Skeletal muscle tissue (tissue), 4 donors: Measurements from ENCODE around the gene TIAM2. TPM values are rescaled to one million over a fixed set of nuclear protein-coding genes. Genes with fewer than 3 reads are reported as not detected.

Experiments used
- H3K27ac ChIP-seq: one replicate; pipeline ENCODE4 v1.7.0; 2013; ENCODE audit warnings: mild to moderate bottlenecking, low read depth, low read length, inconsistent platforms
- H3K27me3 ChIP-seq, 3 donors: one replicate each; pipeline ENCODE4 v1.7.0; 2013; ENCODE audit warnings: low read length in 3 of 3; ENCODE audit not compliant: control insufficient read depth in 3 of 3, insufficient read depth in 3 of 3
- H3K36me3 ChIP-seq, 3 donors: one replicate each; pipeline ENCODE4 v1.7.0; 2013; ENCODE audit warnings: low read length in 3 of 3; ENCODE audit not compliant: control insufficient read depth in 3 of 3, insufficient read depth in 3 of 3
- H3K4me1 ChIP-seq, 3 donors: one replicate each; pipeline ENCODE4 v1.7.0; 2013; ENCODE audit warnings: low read length in 3 of 3, mild to moderate bottlenecking in 3 of 3; ENCODE audit not compliant: control insufficient read depth in 3 of 3, insufficient read depth in 3 of 3
- H3K4me3 ChIP-seq, 3 donors: one replicate each; pipeline ENCODE4 v1.7.0; 2013; ENCODE audit warnings: low read length in 3 of 3
- H3K9ac ChIP-seq, 3 donors: one replicate each; pipeline ENCODE4 v1.7.0; 2013; ENCODE audit warnings: low read length in 3 of 3, mild to moderate bottlenecking in 3 of 3, moderate library complexity in 2 of 3, low read depth in 1 of 3
- H3K9me3 ChIP-seq, 3 donors: one replicate each; pipeline ENCODE4 v1.7.0; 2013; ENCODE audit warnings: low read length in 3 of 3; ENCODE audit not compliant: control insufficient read depth in 3 of 3
- total RNA-seq: library from RNA; depleted of rRNA; stranded (reverse); fragments of >200 nt; gene quantifications from one replicate; pipeline ENCODE4 v1.2.3, GENCODE V29; 2014
- donor health status: Osteomylitis.

Gene TIAM2
- total RNA-seq, 1 donor from 2014 or later: 22.4 TPM

DNA sequence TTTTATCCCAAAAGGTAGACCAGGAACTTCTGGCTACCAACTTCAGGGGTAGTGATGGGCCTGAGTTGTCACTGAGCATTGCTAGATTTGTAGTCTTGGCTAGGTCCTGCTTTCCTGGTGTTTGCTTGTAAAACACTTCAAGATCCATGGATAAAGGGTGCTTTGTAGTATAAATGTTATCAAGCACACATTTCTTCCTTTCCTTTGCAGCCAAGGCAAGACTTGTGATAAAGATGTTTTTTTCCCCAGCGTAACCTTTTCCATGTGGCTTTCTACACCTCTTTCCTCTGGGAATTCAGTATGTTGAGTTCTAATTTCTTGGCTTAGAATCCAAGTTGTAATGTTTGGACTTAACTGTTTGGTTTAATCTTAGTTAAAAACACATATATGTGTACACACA, 145.9 kb downstream of the TIAM2 start:
- Histone ChIP-seq H3K4me3 (no peak overlapping the region), H3K36me3 (peaks cover 0 to 4% (median 0%) of the 10 kb centered on the region in 3 donors), H3K27ac (no peak overlapping the region), H3K9me3 (no peaks in the 10 kb centered on the region), H3K4me1 (peaks cover 14 to 23% (median 16%) of the 10 kb centered on the region in 3 donors), H3K9ac (no peak overlapping the region), H3K27me3 (no peaks in the 10 kb centered on the region)

DNA sequence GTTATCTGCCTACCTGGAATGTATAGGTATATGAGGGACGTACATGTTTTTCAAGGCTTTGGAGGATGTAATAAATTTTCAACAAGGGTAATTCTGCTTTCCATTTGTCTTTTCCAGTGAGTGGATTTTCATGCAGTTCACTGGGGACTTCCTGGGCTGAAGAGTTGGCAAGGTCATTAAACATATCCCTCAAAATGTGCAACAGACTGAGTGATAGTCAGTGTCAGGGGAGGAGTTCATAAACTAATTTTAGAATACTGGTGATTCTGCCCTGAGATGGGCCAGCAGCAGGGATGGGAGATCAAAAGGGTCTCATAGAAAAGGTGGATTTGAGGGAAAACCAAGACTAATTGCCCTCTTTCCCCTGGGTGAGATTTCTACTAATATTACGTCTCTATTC, 146.4 kb downstream of the TIAM2 start:
- Histone ChIP-seq H3K9ac (no peak overlapping the region), H3K9me3 (no peaks in the 10 kb centered on the region), H3K36me3 (peaks cover 0 to 4% (median 0%) of the 10 kb centered on the region in 3 donors), H3K4me3 (no peak overlapping the region), H3K4me1 (peaks cover 14 to 23% (median 16%) of the 10 kb centered on the region in 3 donors), H3K27me3 (no peaks in the 10 kb centered on the region), H3K27ac (peak overlapping the region; percentile 46)

DNA sequence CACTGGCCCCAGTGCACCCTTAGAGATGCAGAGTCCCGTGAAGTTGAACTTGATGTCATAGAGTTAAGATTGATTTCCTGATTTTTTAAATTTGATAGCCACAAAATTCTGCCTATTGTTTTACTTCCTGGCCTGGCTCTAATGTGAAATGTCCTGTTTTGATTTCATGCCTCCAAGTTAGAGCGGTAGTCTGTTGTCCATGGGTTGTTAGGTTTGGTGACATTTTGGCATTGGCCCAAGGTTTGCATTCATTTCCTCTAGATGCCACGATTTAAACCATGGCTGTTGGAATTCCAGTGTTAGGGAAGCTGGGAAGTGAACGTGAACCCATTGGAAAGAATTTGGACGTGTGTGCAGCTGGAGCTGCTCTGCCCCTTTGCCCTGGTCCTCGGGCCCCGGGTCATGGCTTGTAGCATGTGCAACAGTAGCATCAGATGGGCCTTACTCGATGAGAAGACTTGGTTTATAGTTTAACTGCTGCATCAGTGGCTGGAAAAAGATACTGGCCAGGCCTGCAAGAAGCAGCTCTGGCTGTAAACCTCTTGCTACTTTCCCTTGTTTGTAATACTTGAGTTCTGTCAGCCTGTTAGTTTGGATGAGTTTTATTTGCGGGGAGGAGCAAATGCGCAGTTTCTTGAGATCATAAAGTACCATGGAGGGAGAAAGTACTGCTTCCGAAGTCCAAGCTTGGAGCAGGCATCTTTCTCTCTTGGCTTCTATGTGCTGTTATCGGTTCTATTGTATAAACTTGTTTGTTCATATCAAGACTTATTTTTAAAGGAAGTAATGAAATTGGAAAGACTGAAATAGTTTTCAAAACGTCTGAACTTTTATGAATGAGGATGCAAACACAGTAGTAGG, 147.3 kb downstream of the TIAM2 start:
- H3K36me3 ChIP-seq: peaks cover 0 to 4% (median 0%) of the 10 kb centered on the region in 3 donors
- peak overlapping the region; percentile 46 for H3K27ac ChIP-seq
- no peaks in the 10 kb centered on the region for H3K27me3 ChIP-seq
- no peaks in the 10 kb centered on the region for H3K9me3 ChIP-seq
- H3K9ac ChIP-seq: peak overlapping the region in 1 of 3 donors; percentile 18
- peaks cover 14 to 23% (median 16%) of the 10 kb centered on the region in 3 donors for H3K4me1 ChIP-seq
- peak overlapping the region in 1 of 3 donors; percentile 0 for H3K4me3 ChIP-seq

DNA sequence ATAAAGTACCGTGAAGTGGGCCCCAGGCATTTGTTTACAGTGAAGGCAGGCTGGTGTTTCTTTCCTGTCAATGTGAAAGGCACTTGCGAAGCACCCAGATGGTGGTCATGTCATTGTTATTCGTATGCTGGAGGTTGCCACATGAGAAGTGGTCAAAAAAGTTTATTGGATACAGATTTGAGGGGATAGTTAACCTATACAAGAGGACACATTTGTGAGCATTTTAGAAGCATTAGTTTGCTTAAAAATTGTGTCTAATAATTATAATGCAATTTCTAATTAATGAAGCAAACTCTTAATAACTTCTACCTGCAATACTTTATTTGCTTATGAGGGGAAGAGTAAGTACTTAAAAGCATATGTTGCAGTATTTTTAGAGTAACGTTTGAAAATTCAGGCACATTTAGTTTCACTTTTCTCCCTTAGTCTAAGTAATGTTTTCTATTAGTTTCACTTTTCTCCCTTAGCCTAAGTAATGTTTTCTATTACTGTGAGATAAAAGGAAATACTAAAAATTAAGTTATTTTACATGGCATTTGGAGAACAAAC, 148.0 kb downstream of the TIAM2 start:
- no peaks in the 10 kb centered on the region for H3K9me3 ChIP-seq
- H3K9ac ChIP-seq: peak overlapping the region in 2 of 3 donors; percentile 4 to 35
- peaks cover 14 to 23% (median 16%) of the 10 kb centered on the region in 3 donors for H3K4me1 ChIP-seq
- H3K4me3 ChIP-seq: peak overlapping the region; percentile 6 to 38 (median 22)
- H3K36me3 ChIP-seq: peaks cover 0 to 4% (median 0%) of the 10 kb centered on the region in 3 donors
- peak overlapping the region; percentile 21 for H3K27ac ChIP-seq
- H3K27me3 ChIP-seq: no peaks in the 10 kb centered on the region

DNA sequence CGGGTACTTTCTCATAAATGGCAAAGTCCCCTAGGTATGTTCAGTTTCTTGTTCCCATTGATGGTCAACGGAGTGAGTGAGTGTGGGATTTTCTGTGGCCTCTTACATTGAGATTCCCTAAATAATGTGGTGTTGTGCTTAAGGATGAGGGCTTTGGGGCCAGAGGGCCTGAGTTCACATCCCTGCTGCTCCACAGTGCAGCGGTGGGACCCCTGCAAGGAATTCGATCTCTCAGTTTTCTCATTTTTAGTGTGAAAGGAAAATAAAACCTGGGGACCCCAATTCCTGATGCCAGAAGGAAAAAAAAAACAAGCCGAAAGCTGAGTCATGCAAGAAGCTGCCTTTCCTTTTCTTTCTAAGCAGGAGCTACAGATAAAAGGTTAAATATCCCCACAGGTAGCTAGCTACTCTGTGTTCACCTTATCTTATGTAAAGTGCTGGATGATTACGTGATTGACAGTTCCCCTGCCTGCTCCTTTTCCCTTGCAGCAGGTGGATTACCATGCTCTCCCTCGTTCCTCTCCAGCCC, 148.5 kb downstream of the TIAM2 start:
- Histone ChIP-seq H3K27me3 (no peaks in the 10 kb centered on the region), H3K9me3 (no peaks in the 10 kb centered on the region), H3K9ac (peak overlapping the region in 1 of 3 donors; percentile 35), H3K4me3 (peak overlapping the region; percentile 6 to 38 (median 22)), H3K27ac (peak overlapping the region; percentile 21), H3K36me3 (peaks cover 0 to 4% (median 0%) of the 10 kb centered on the region in 3 donors), H3K4me1 (peaks cover 14 to 23% (median 16%) of the 10 kb centered on the region in 3 donors)

DNA sequence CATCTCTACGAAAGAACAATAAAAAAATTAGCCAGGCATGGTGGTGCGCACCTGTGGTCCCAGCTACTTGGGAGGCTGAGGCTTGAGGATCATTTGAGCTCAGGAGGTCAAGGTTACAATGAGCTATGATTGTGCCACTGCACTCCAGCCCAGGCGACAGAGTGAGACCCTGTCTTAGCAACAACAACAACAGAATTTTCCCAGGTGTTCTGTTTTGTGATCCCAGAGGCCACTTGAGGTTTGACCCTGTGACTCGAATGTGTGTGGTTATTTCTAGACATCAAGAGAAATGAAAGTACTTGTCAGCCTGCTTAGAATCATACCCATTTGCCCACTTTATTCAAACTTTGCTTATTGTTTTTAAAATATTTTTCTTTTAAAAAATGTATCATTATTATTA, 151.1 kb downstream of the TIAM2 start:
- Histone ChIP-seq H3K27ac (no peak overlapping the region), H3K36me3 (peaks cover 0 to 4% (median 0%) of the 10 kb centered on the region in 3 donors), H3K4me1 (peaks cover 14 to 23% (median 16%) of the 10 kb centered on the region in 3 donors), H3K9ac (no peak overlapping the region), H3K9me3 (no peaks in the 10 kb centered on the region), H3K27me3 (no peaks in the 10 kb centered on the region), H3K4me3 (no peak overlapping the region)

DNA sequence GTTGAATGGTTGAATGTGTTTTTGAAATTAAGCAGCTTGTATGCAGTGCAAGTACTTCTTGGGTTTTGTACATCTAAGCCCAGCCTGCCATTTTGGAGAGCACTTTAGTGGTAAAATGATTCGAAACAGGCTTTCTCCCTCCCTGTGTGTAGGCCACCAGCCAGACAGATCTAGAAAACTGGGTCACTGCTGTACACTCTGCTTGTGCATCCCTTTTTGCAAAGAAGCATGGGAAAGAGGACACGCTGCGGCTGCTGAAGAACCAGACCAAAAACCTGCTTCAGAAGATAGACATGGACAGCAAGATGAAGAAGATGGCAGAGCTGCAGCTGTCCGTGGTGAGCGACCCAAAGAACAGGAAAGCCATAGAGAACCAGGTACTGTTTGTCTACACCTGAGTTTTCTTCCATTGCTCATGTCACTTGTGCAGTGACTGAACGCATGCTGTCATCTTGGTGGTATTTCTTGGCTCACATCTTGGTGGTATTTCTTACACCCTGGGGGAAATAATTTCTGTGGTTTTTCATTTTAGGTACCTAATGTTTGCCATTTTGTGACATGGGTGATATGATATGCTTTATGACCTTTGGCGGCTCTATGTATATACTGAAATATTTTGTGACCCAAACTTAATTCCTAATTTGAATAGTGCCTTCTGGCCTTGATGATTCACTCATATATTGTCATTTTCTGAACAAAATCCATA, 153.0 kb downstream of the TIAM2 start:
- H3K4me1 ChIP-seq: peaks cover 0 to 7% (median 5%) of the 10 kb centered on the region in 3 donors
- H3K27ac ChIP-seq: no peak overlapping the region
- no peak overlapping the region for H3K4me3 ChIP-seq
- H3K36me3 ChIP-seq: peaks cover 0 to 4% (median 0%) of the 10 kb centered on the region in 3 donors
- no peaks in the 10 kb centered on the region for H3K9me3 ChIP-seq
- H3K27me3 ChIP-seq: no peaks in the 10 kb centered on the region
- no peak overlapping the region for H3K9ac ChIP-seq

DNA sequence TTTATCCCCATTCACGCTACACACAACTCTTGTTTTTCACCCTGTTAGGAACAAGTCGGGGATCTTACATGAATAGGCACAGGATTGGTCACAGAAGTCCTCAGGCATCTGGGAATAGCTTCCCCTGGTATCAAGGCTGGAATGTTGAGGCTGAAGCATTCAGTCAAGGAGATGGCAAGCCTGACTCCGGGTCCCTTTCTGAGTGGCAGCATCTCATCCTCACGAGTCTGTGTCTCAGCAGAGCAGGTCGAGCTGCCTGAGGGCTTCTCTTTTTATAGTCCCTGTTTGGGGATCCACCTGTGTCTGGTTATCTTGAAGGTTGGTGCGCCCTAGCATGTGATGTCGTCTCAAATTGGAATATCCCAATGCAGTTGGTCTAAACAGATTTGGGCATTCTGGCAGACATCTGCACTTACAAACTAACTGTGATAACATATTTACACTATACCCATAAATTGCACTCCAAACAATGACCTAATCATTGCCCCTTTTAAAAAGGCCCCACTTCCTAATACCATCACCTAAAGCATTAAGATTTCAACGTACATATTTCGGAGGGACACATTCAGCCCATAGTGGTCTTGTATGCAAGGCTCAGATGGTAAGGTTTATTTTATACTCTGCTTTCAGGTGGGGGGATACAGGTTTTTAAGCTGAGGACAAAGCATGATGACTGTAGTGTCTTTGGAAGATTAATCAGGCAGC, 156.0 kb downstream of the TIAM2 start:
- H3K27ac ChIP-seq: no peak overlapping the region
- H3K4me3 ChIP-seq: no peak overlapping the region
- no peaks in the 10 kb centered on the region for H3K27me3 ChIP-seq
- no peaks in the 10 kb centered on the region for H3K9me3 ChIP-seq
- H3K9ac ChIP-seq: no peak overlapping the region
- peaks cover 0 to 7% (median 4%) of the 10 kb centered on the region in 3 donors for H3K4me1 ChIP-seq
- H3K36me3 ChIP-seq: no peaks in the 10 kb centered on the region
